ENCODE results near the gene PPP1R2B.

The PPP1R2B gene

DNA sequence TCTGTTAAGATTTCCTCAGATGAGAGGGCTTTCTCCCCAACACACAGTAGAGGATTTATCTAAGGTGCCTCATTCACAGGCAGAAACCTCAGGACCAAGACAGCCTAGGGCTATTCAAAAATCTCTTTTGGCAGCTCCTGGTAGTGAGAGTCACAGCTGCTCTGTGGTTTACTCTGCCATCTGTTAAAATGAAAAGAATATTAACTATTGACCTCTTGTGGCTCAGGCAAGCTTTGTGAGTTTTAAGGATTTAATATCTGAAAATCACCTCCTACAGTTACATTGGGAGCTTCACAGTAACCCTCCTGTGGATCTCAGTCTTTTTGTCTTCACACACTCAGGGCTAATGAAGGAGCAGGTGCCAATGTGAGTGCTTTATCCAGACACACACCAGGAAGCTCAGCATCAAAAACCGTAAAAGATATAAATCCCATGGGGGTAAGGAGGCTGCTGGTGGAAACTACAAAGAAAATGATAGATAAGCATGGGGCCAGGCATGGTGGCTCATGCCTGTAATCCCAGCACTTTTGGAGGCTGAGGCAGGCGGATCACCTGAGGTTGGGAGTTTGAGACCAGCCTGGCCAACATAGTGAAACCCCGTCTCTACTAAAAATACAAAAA is 29.7 kb downstream of the PPP1R2B start:
- DNase-seq, result no peak

DNA sequence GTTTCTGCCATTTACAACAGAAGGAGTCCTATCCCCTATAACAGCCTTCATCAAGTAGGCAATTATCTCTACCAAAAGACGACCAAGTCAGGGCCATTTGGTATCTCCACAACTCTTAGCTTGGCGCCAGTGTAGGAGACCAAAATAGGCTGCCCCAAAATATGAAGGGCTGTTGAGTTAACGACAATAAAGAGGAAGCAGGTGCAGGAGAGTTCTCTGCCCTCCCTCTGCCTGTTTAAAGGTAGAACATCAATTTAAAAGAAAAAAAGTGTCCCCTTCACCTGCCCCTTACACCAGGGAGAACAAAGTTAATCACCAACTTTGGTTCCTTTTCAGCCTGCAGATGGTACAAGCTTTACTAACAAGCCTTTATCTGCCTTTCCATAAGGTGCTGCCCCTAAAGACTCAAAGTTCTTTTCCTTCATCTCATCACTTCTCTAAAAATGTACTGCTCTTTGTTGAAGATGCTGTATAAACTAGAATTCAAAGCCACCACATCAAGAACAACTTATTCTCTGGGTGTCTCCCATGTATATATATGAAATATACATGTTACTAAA is 33.3 kb downstream of the PPP1R2B start:
- no peak for DNase-seq

DNA sequence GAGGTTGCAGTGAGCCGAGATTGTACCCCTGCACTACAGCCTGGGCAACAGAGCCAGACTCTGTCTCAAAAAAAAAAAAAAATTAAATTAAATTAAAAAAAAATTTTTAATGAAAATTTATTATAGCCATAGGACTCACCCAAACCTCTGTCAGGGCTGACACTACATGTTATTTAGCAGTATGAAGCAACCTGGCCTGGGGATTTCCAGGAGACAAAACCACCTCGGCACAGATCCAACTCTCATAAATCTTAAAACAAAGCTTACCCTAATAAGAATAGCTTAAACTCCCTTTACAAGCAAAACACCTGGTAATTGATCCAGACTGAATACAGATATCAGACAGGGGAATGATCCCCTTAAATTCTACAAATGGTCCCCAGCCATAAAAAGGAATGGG is 38.4 kb downstream of the PPP1R2B start:
- no peak for DNase-seq

DNA sequence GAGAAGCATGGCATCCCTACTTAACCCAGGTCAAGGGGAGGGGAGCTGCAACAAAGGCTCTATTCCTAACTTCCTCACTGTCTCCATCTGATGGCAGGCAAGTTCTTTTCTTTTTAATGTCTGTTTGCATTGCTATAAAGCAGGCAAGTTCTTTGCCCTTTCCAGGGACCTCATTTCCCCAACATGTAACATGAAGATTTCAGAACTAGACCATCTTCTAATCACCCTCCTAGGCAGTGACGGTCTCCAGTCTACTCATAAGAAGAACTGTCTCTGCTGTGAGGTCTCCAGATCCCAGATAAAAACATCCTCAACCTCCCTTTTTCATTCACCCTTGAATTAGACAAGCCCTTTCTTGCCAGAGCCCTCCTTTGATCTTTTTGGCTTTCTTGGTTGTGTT is 42.1 kb downstream of the PPP1R2B start:
- DNase-seq, result no peak

DNA sequence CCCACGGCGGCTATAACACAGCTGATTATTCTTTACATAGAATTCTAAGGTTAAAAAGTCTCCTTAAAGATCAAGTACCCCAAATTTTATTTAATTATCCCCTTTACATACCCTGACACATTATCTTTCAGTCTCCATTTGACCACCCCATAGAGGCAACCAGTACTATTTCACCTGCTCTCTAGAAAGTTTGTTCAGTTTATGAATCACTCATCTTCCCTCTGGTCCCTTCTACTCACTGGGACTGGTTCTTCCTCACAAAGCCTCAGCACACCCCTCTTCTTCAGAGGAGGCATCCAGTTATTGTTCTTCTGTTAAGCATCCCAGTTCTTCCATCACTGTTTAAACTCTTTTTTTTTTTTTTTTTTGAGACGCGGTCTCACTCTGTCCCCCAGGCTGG is 42.8 kb downstream of the PPP1R2B start:
- DNase-seq, result no peak

DNA sequence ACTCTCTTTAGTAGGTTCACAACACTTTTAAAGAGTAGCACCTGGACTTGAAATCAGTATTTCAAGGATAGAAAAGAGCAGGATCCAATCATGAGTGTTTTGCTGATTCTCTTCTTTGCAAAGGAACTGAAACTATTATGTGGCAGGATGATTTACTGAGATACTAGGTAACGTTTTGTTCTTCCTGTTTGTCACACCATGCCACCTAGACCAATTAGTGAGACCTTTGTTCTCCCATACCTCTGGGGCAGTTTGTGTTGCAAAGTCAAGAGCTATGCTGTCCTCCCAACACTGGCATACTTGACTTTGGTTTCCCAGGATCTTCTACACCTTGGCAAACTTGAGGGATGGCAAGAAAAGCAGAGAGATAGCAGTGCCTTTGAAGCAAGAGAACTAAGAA is 43.4 kb downstream of the PPP1R2B start:
- DNase-seq, result no peak

DNA sequence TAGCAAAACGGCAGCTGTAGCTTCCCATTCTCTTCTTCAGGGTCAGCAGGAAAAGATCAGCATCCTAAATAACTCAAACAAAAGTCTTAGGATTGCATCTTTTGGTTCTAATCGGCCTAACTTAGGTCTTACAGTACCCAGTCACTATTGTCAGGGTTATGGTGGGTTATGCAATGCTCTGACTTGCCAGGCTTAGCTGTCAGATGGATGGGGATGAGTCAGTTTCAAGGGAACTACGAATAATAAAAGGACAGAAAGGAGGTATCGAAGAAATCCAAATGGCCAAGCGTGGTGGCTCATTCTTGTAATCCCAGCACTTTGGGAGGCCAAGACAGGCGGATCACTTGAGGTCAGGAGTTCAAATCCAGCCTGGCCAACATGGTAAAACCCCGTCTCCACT is 46.5 kb downstream of the PPP1R2B start:
- DNase-seq, result no peak

All from effector CD4-positive, alpha-beta T cell (primary cell).